ENCODE data around the gene SEPTIN10. TPM values are rescaled to one million over a fixed set of nuclear protein-coding genes. Genes with fewer than 3 reads are reported as not detected.

The SEPTIN10 gene
- total RNA-seq, 1 experiment from 2014 or later, result 57.5 TPM

DNA sequence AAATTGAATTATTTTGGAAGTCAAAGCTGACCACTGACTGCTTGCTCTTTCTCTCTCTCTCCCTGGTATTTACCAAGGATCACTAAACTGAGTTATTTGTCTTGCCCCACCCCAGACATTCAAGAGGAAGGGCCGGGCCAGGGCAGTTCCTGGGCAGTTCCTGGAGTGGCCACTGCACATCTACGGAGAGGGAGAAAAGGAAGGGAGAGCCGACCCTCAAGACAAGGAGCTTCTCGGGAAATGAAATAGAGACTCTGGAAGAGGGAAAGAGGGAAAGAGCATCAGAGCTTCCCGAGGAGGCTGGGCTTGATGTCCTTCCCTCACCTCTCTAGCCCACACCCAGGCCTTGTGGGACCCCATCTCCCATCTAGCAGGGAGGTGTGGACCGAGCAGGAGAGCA lies 83.1 kb downstream of the SEPTIN10 start:
- Histone ChIP-seq H3K36me3 (replicated peaks; ENCODE audit: control insufficient read depth, insufficient read depth, low read length) (no peaks in the 10 kb centered on the region), H3K4me3 (ENCODE audit: insufficient read depth, low read depth, low read length) (no peak overlapping the region), H3K27me3 (ENCODE audit: control insufficient read depth, insufficient read depth, low read length) (no peaks in the 10 kb centered on the region)
- DNase-seq, result peak; percentile 37

DNA sequence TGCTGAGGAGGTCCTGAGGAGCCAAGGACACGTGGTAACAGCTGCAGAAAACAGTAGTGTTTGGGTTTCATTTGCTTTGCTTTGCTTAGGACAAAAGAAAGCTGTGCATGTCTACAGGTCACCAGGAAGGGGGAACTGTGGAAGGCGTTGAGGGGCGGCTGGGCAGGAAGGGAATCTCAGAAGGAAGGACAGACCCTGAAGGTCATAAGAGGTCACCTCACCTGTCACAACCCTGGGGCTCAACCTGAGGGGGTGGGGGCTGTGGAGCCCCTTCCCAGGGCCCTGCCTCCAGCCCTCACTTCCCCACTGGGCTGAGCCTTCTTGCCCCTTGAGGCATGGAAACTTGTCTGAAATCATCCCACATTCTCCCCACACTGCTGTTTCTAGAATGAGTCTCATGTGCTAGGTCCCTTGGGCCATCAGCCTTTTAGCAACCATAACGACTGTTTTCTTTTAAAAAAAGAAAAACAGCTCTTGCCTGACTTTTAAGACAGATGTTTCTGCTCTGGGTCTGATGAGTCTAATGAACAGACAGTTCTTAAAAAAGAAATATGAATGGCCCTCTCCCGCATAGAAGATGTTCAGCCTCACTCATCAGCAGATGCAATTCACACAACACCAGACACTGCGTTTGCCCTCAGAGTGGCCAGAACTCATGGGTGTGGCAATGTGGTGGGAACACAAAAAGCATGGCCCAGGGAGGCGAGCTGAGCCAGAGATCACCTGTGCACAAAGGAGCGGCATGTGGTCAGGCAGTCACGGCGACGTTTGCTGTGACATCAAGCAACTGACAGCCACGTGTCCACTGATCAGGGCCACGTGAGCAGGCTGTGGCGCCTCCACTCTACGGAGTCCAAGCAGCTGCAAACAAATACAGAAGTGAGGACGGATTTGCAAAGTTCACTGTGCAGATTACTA lies 84.0 kb downstream of the SEPTIN10 start:
- no peaks in the 10 kb centered on the region for H3K36me3 ChIP-seq (replicated peaks; ENCODE audit: control insufficient read depth, insufficient read depth, low read length)
- DNase-seq, result peak; percentile 25
- H3K4me3 ChIP-seq (ENCODE audit: insufficient read depth, low read depth, low read length), result no peak overlapping the region
- no peaks in the 10 kb centered on the region for H3K27me3 ChIP-seq (ENCODE audit: control insufficient read depth, insufficient read depth, low read length)

DNA sequence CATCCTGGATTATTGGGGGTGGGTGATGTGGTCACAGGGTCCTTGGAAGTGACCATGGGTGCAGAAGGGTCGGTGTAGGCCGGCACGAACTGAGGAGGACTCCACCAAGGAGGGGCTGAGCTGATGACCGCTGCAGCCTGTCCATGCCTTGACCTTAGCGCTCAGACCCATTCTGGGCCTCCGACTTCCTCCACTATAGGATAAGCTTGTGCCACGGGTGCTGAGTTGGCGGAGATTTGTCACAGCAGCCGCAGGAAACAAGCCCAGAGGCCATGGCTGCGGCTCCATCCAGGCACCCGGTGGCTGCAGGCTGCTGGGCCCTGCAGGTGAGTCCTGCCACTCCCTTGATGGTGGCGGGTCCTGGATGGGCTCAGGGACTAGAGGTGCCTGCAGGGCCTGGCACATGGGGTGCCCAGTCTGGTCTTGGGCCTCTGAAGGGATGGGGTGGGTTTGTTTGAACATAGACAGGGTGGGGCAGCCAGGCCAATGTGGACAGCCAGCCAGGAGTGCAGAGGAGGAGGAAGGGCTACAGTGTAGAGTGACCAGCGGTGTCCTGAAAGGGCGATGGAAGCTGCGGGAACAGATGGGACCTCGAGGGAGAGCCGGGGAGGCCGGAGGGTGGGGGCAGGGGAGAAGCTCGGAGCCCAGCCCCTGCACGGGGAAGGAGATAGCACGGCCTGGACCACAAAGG lies 84.8 kb downstream of the SEPTIN10 start:
- DNase-seq, result peak; percentile 31
- Histone ChIP-seq H3K27me3 (ENCODE audit: control insufficient read depth, insufficient read depth, low read length) (no peaks in the 10 kb centered on the region), H3K36me3 (replicated peaks; ENCODE audit: control insufficient read depth, insufficient read depth, low read length) (no peaks in the 10 kb centered on the region), H3K4me3 (ENCODE audit: insufficient read depth, low read depth, low read length) (no peak overlapping the region)

DNA sequence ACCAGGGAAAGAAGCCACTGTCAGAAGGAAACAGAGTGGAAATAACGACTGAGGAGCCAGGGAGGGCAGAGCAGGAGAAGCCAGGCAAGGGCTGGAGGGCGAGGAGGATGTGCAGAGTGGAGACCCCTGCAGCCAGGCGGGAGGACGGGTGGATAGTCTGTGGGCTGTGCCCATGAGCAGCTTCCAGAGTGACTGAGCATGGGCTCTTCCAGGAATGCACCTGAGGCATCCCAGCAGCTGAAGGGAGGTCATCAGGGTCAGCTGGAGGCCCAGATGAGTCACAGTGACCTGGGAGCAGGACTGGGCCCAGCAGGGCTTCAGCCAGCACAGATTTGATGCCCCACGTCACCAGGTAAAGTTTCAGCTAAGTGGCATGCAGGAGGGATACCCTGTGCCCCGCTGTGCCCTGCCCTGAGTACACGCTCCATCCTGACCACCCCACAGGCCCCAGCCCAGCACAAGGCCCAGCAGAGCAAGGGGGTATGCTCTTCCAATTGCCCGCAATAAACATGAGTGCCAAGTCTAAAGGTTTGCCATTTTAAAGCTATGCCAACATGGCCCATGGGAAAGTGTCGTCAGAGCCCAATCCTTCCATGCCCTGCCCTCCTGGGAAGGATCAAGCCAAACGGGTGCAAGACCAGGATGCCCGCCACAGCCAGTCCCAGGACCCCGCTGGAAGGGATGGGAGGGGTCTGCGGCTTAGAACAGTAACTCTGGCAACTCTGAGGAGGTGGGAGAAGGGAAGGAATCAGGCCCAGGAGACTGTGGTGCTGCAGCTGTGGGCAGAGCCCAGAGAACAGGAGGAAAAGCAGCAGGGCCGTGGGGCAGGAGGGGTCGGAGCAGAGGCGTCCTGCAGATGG lies 85.7 kb downstream of the SEPTIN10 start:
- Histone ChIP-seq H3K36me3 (replicated peaks; ENCODE audit: control insufficient read depth, insufficient read depth, low read length) (no peaks in the 10 kb centered on the region), H3K4me3 (ENCODE audit: insufficient read depth, low read depth, low read length) (no peak overlapping the region), H3K27me3 (ENCODE audit: control insufficient read depth, insufficient read depth, low read length) (no peaks in the 10 kb centered on the region)
- peak; percentile 21 for DNase-seq

DNA sequence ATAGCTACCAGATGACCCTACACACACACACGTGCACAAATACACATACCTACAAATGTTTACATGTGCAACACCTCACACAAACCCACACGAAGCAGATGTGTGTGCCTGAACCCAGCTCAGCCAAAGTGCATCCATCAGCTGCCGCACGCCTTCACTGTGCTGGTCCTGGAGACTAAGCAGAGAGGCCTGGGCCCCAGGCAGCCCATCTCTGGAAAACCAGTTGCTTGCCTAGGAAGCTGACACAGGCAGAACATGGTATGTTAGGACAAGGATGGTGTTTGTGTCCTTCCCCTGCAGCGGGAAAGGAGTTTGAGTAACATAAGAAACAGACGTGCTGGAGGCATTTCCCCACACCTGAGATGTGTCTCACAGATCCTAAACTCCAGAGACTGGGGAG lies 86.7 kb downstream of the SEPTIN10 start:
- Histone ChIP-seq H3K27me3 (ENCODE audit: control insufficient read depth, insufficient read depth, low read length) (no peaks in the 10 kb centered on the region), H3K36me3 (replicated peaks; ENCODE audit: control insufficient read depth, insufficient read depth, low read length) (no peaks in the 10 kb centered on the region), H3K4me3 (ENCODE audit: insufficient read depth, low read depth, low read length) (no peak overlapping the region)
- peak; percentile 14 for DNase-seq

DNA sequence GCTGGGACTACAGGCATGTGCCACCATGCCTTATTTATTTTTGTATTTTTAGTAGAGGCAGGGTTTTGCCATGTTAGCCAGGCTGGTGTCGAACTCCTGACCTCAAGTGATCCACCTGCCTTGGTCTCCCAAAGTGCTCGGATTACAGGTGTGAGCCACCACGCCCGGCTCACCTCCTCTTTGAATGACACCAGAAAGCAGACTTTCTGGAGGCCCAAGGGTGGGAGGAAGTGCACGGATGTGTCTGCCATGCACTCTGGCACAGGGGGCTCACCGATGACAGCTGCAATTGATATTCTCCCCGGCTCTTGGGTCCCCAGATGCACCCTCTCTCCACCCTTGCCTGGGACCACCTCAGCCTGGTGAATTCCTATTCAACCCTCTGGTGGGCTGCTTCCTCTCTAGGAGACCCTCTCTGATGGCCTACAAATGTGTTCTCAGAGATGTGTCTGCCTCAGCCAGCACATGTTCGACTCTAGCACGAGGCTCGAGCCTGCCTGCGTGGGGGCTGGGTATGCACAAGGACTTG lies 87.3 kb downstream of the SEPTIN10 start:
- Histone ChIP-seq H3K4me3 (ENCODE audit: insufficient read depth, low read depth, low read length) (no peak overlapping the region), H3K36me3 (replicated peaks; ENCODE audit: control insufficient read depth, insufficient read depth, low read length) (no peaks in the 10 kb centered on the region), H3K27me3 (ENCODE audit: control insufficient read depth, insufficient read depth, low read length) (no peaks in the 10 kb centered on the region)
- no peak for DNase-seq

DNA sequence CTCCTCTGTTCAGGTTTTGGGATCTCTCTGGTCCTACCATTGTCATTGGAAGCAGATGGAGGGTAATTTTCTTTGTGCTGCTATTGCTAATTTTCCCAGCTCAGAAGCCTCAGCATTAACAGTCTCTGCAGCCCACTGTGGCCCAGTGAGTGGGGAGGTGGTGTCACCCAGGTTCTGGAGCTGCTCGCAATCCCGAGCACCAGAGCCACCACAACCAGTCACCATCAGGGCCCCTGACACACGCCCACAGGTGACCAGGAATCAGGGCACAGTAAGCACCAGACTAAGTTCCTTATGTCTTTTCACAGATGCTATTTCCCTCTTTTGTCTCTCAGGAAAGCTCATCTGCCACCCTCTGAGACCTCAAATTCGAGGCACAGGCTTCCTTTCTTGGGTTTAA lies 87.9 kb downstream of the SEPTIN10 start:
- H3K36me3 ChIP-seq (replicated peaks; ENCODE audit: control insufficient read depth, insufficient read depth, low read length), result no peaks in the 10 kb centered on the region
- peak; percentile 16 for DNase-seq
- no peaks in the 10 kb centered on the region for H3K27me3 ChIP-seq (ENCODE audit: control insufficient read depth, insufficient read depth, low read length)
- H3K4me3 ChIP-seq (ENCODE audit: insufficient read depth, low read depth, low read length), result no peak overlapping the region

DNA sequence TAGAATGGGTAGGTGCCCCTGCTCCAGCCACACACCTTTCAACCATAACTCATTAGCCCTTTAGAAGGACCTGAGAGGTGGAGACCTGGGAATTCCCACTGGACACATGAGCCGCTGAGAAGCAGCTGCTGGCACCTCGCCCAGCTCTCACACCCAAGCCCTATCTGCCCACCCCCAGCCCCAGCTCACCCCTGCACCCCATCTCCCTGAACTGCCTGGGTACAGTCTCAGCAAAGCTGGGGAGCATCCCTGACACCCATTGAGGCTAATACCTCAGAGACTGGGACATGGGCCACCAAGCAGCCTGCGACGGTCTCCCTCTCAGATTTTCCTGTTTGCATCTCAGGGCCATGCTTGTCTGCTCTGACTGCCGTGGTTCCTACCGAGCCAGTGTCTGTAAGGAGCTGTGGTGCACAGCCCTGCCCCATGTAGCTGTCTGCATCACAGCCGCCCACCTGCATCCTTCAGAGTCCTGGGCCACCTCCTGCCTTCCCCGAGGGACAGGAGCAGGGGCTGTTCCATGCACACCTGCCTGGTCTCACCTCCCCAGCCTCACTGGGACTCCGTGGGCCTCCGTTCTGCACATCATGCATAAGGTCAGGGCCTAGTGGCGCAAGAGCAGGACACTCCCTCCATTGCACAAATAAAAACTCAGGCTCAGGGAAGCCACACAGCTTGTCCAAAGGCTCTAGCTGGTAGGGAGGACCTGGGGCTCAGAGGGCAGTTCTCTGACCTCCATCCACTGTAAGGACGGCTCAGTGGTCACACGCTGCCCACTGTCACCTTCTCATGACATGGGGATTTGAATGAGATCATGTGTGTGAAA lies 90.0 kb downstream of the SEPTIN10 start:
- peak; percentile 19 for DNase-seq

DNA sequence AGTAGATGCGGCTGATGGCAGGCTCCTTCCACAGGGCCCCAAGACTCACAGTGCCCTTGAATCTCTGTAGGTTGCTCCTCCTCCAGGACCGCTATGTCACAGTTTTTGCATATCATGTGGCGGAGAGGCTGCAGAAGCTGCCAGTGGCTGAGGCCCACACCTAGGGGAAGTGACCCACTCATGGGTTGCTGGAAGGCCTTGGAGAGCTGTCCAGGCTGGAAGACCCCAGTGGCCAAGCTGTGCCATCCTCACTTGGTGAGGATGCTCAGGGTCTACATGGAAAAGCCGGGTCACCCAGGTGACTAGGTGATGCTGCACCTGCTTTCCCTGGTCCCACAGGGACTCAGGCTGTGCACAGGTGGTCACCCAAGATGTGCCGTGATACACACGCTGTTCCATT lies 90.6 kb downstream of the SEPTIN10 start:
- Histone ChIP-seq H3K4me3 (ENCODE audit: insufficient read depth, low read depth, low read length) (no peak overlapping the region), H3K36me3 (replicated peaks; ENCODE audit: control insufficient read depth, insufficient read depth, low read length) (no peaks in the 10 kb centered on the region), H3K27me3 (ENCODE audit: control insufficient read depth, insufficient read depth, low read length) (no peaks in the 10 kb centered on the region)
- peak; percentile 16 for DNase-seq

More for the DNA sequence above, 90.0 kb downstream of the SEPTIN10 start:
- Histone ChIP-seq H3K36me3 (replicated peaks; ENCODE audit: control insufficient read depth, insufficient read depth, low read length) (no peaks in the 10 kb centered on the region), H3K4me3 (ENCODE audit: insufficient read depth, low read depth, low read length) (no peak overlapping the region), H3K27me3 (ENCODE audit: control insufficient read depth, insufficient read depth, low read length) (no peaks in the 10 kb centered on the region)

DNA sequence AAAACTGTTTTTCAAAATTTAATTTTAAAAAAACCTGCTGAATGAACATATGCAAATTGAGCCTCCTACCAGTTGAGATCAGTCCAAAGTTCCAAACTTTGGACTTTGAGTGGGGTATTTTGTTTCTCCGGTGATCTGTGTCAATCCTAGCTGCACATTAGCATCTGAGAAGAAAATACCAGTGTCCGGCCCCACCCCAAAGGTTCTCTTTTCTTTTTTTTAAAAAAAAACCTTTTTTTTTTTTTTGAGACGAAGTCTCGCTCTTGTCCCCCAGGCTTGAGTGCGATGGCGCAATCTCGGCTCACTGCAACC lies 91.7 kb downstream of the SEPTIN10 start:
- H3K36me3 ChIP-seq (replicated peaks; ENCODE audit: control insufficient read depth, insufficient read depth, low read length), result no peaks in the 10 kb centered on the region
- DNase-seq, result no peak
- H3K27me3 ChIP-seq (ENCODE audit: control insufficient read depth, insufficient read depth, low read length), result no peaks in the 10 kb centered on the region
- H3K4me3 ChIP-seq (ENCODE audit: insufficient read depth, low read depth, low read length), result no peak overlapping the region

DNA sequence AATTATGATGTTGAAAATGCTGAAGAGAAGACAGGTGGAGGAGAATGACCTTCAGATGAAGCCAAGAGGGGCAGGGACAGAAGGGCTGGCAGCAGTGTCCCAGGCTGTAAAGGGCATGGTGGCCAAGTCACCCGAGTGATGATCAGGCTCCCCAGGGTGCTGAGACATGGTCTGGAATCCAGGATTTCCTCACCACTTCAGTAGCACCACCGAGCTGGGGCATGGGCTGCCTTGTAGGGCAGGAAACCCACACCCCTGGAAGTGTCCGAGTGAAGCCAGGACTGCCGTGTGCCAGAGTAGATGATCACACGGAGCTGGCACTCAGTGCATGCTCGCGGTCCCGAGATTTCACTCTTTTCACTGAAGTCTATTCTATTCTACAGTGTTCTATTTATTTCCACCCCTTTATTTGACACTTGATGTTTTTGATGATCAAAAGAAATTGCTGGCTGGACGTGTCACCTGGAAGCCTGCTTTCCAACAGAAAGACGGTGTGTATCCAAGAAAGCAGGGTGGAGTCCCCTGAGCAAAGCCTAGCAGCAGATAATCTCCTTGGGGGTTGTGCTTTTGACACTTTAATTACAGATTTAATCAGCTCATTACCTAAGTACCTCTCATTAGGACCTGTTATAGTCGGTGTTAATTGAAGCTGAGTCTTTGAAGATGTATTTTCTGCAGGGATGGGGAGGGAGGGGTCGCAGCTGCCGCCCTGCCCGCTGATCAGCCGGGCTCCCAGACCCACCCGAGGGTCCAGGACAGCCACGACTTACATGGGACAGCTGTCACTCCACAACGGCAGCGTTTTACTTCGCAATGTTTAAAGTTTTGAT lies 92.3 kb downstream of the SEPTIN10 start:
- H3K36me3 ChIP-seq (replicated peaks; ENCODE audit: control insufficient read depth, insufficient read depth, low read length), result no peaks in the 10 kb centered on the region
- no peaks in the 10 kb centered on the region for H3K27me3 ChIP-seq (ENCODE audit: control insufficient read depth, insufficient read depth, low read length)
- DNase-seq, result peak; percentile 19
- no peak overlapping the region for H3K4me3 ChIP-seq (ENCODE audit: insufficient read depth, low read depth, low read length)

DNA sequence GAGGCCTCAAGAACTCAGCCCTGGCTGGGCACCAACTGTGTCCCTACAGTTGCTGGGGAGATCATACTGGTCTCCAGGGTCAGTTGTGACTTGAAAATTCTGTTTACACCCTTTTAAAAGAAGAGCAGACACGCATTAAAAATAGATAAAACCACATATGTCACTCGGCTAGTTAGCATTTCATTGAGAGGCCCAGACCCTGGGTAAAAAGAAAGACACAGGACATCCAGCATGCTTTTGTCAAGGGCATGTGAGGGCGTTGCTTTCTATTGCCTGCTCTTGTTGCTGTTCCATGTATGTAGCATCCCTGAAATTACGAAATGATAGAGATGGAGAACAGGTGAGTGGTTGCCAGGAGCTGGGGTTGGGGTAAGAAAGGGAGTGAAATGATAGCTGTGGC lies 94.3 kb downstream of the SEPTIN10 start:
- H3K4me3 ChIP-seq (ENCODE audit: insufficient read depth, low read depth, low read length), result no peak overlapping the region
- no peaks in the 10 kb centered on the region for H3K36me3 ChIP-seq (replicated peaks; ENCODE audit: control insufficient read depth, insufficient read depth, low read length)
- no peak for DNase-seq
- H3K27me3 ChIP-seq (ENCODE audit: control insufficient read depth, insufficient read depth, low read length), result no peaks in the 10 kb centered on the region

Data from H7 (cell line).